HepG2 (cell line): ENCODE measurements around the gene PTHLH. TPM values are rescaled to one million over a fixed set of nuclear protein-coding genes. Genes with fewer than 3 reads are reported as not detected.

ENCODE experiments used
- ATAC-seq: fragments of 200-7000 bp; cut with Tn5 transposase; 3 replicates; pipeline ENCODE4 v1.9.1; 2020; ENCODE audit warnings: mild to moderate bottlenecking, moderate library complexity
- BruUV-seq: library from RNA; stranded (reverse); fragments of 400-500 nt; replicated peaks from 2 replicates; lab custom pipeline; 2021; lab: Mats Ljungman, UMichigan
- CTCF ChIA-PET: fragments of 300-600 bp; formaldehyde crosslinking; extraction: SDS; loops from one replicate; lab custom pipeline; 2021; ENCODE audit warnings: low total read pairs, inconsistent platforms, low intra/inter-chr PET ratio; lab: Yijun Ruan, JAX
- POLR2A ChIA-PET: fragments of 350-600 bp; sonication (Branson Sonifier 250); formaldehyde crosslinking; loops from one replicate; lab custom pipeline; 2020; ENCODE audit warnings: antibody characterized with exemption, inconsistent platforms; lab: Yijun Ruan, JAX
- DNase-seq: peaks from one replicate; pipeline ENCODE4 v3.0.0-alpha.2; 2015; ENCODE audit warnings: low spot score
- FAIRE-seq: peaks from 3 replicates; lab custom pipeline; 2011; peaks lifted over from hg19 to GRCh38; lab: Jason Lieb, UNC
- H2AFZ ChIP-seq: one replicate; pipeline ENCODE4 v1.6.1; 2011; ENCODE audit warnings: low read length, inconsistent platforms
- H3K27ac ChIP-seq: fragments of 300-600 bp; 3 replicates; pipeline ENCODE4 v1.8.0; 2011; ENCODE audit warnings: mixed run types, mild to moderate bottlenecking, mixed read lengths, low read length, inconsistent platforms; ENCODE audit not compliant: insufficient read depth; ENCODE audit errors: extremely low read length
- H3K27me3 ChIP-seq, 2 experiments: fragments of 200-600 bp in 1 of 2; 2 replicates in 1 of 2; 3 replicates in 1 of 2; pipeline versions ENCODE4 v1.6.0 to v1.8.0; 2011; ENCODE audit warnings: low read length in 2 of 2, mild to moderate bottlenecking in 2 of 2, moderate library complexity in 2 of 2, inconsistent platforms in 1 of 2; ENCODE audit not compliant: insufficient read depth in 2 of 2, control insufficient read depth in 1 of 2
- H3K36me3 ChIP-seq, 2 experiments: fragments of 200-600 bp in 1 of 2; replicated peaks in 1 of 2; 2 replicates in 1 of 2; 3 replicates in 1 of 2; pipeline versions ENCODE4 v1.5.1 to v1.8.0; 2011; ENCODE audit warnings: low read length in 2 of 2, inconsistent platforms in 1 of 2; ENCODE audit not compliant: insufficient read depth in 2 of 2, control insufficient read depth in 1 of 2
- H3K4me1 ChIP-seq: 2 replicates; pipeline ENCODE4 v1.5.1; 2012; ENCODE audit warnings: low read length, inconsistent platforms; ENCODE audit not compliant: insufficient read depth
- H3K4me2 ChIP-seq: 2 replicates; pipeline ENCODE4 v1.6.0; 2011; ENCODE audit warnings: low read depth, low read length, inconsistent platforms
- H3K4me3 ChIP-seq, 3 experiments: fragments of 200-600 bp in 1 of 3; sonication (generic), shearing (Covaris generic) in 1 of 3; replicated peaks in 1 of 3; 2 replicates each; pipeline ENCODE4 v1.5.1; 2011 to 2016; ENCODE audit warnings: low read length in 3 of 3, inconsistent platforms in 2 of 3, low read depth in 2 of 3, mild to moderate bottlenecking in 2 of 3, control low read depth in 1 of 3, mixed read lengths in 1 of 3; ENCODE audit not compliant: insufficient read depth in 1 of 3
- H3K79me2 ChIP-seq: one replicate; pipeline ENCODE4 v1.6.1; 2011; ENCODE audit warnings: low read length, inconsistent platforms; ENCODE audit not compliant: insufficient read depth
- H3K9ac ChIP-seq: 2 replicates; pipeline ENCODE4 v1.6.0; 2011; ENCODE audit warnings: mild to moderate bottlenecking, low read depth, low read length, inconsistent platforms; ENCODE audit not compliant: insufficient read depth
- H3K9me3 ChIP-seq: 2 replicates; pipeline ENCODE4 v1.5.1; 2012; ENCODE audit warnings: mild to moderate bottlenecking, low read length
- H4K20me1 ChIP-seq: 2 replicates; pipeline ENCODE4 v1.6.0; 2011; ENCODE audit warnings: inconsistent platforms, mild to moderate bottlenecking, low read length, moderate library complexity; ENCODE audit not compliant: insufficient read depth
- ARID2 ChIP-seq: sonication (generic); formaldehyde crosslinking; IDR thresholded peaks from 2 replicates; pipeline ENCODE4 v1.8.1; 2022; ENCODE audit warnings: mild to moderate bottlenecking, missing genetic modification reagents, borderline replicate concordance
- GZF1 ChIP-seq: sonication (generic); formaldehyde crosslinking; IDR thresholded peaks from 2 replicates; pipeline ENCODE4 v1.5.1; 2020; ENCODE audit warnings: mild to moderate bottlenecking, missing genetic modification reagents
- HOXD1 ChIP-seq: sonication (generic); formaldehyde crosslinking; IDR thresholded peaks from 2 replicates; pipeline ENCODE4 v1.5.0; 2020; ENCODE audit warnings: missing genetic modification reagents
- IRX3 ChIP-seq: sonication (generic); formaldehyde crosslinking; IDR thresholded peaks from 2 replicates; pipeline ENCODE4 v1.8.1; 2023; ENCODE audit warnings: mild to moderate bottlenecking, low read depth, missing genetic modification reagents, borderline replicate concordance
- ISL2 ChIP-seq: sonication (generic); formaldehyde crosslinking; IDR thresholded peaks from 2 replicates; pipeline ENCODE4 v1.5.0; 2020; ENCODE audit warnings: missing genetic modification reagents
- JARID2 ChIP-seq: sonication (generic); formaldehyde crosslinking; IDR thresholded peaks from 2 replicates; pipeline ENCODE4 v1.8.1; 2023; ENCODE audit warnings: missing genetic modification reagents, inconsistent platforms; ENCODE audit not compliant: insufficient replicate concordance
- NKX3-1 ChIP-seq: sonication (generic); formaldehyde crosslinking; IDR thresholded peaks from 2 replicates; pipeline ENCODE4 v1.5.0; 2020; ENCODE audit warnings: missing genetic modification reagents
- PCBP1 ChIP-seq: fragments of 200-400 bp; formaldehyde crosslinking; IDR thresholded peaks from 2 replicates; pipeline ENCODE4 v1.6.1; 2017; ENCODE audit warnings: mild to moderate bottlenecking, low read depth, low read length, borderline replicate concordance
- SIX4 ChIP-seq: sonication (generic); formaldehyde crosslinking; IDR thresholded peaks from 2 replicates; pipeline ENCODE4 v1.4.0; 2020; ENCODE audit warnings: missing genetic modification reagents
- TBX2 ChIP-seq: sonication (generic); formaldehyde crosslinking; IDR thresholded peaks from 2 replicates; pipeline ENCODE4 v1.5.0; 2020; ENCODE audit warnings: missing genetic modification reagents, mild to moderate bottlenecking, borderline replicate concordance
- ZNF234 ChIP-seq: sonication (generic); formaldehyde crosslinking; conservative IDR thresholded peaks from 2 replicates; pipeline ENCODE4 v1.5.1; 2020; ENCODE audit warnings: mild to moderate bottlenecking, missing genetic modification reagents
- ZNF644 ChIP-seq: IDR thresholded peaks from 2 replicates; pipeline ENCODE4 v1.6.1; 2016; ENCODE audit warnings: low read depth
- WGBS: methylation state at CpG from one replicate; pipeline ENCODE4 v1.1.6; 2017; ENCODE audit warnings: low lambda C conversion rate; 5-methylcytosine and 5-hydroxymethylcytosine counted together
- in situ Hi-C: cut with HindIII; loops from 2 replicates; pipeline ENCODE4 v1.10.0; 2017; ENCODE audit warnings: low pct_unique_long_range_greater_than_20kb; ENCODE audit not compliant: extremely low pct_ligation_motif_present
- intact Hi-C: fragments of 100-400 bp; cut with micrococcal nuclease; formaldehyde crosslinking; loops from one replicate; pipeline ENCODE4 v1.10.0; 2022; ENCODE audit not compliant: unreplicated experiment
- polyA plus RNA-seq, 8 experiments: library from polyadenylated mRNA; depleted of rRNA in 3 of 8; stranded (reverse) in 7 of 8; unstranded in 1 of 8; fragments of >200 nt; fragmentation: Illumina TruSeq in 4 of 8; extraction: Trizol in 4 of 8; gene quantifications; 2 replicates each; pipeline versions ENCODE4 v1.2.1 to v1.2.3, GENCODE V29; 2011 to 2016; ENCODE audit warnings: low read depth in 4 of 8, missing spikeins in 1 of 8, mixed read lengths in 1 of 8; ENCODE audit not compliant: insufficient read depth in 1 of 8
- small RNA-seq, 3 experiments: library from RNA; depleted of rRNA; stranded (forward); fragments of <200 nt; gene quantifications; one replicate each; pipeline ENCODE3, GENCODE V24; 2012; ENCODE audit warnings: low read depth in 2 of 3, low replicate concordance in 1 of 3; ENCODE audit not compliant: insufficient read length in 3 of 3, insufficient read depth in 2 of 3
- total RNA-seq, 5 experiments: library from RNA; depleted of rRNA; stranded (reverse); fragments of >200 nt; fragmentation: Illumina TruSeq; extraction: Trizol; gene quantifications; 2 replicates each; pipeline ENCODE4 v1.2.3, GENCODE V29; 2016; ENCODE audit warnings: low read depth in 1 of 5
- TF ChIP-seq, protein P1 (sequence below): IDR thresholded peaks from 2 replicates; pipeline ENCODE4 v1.6.1; 2016

The PTHLH gene
- total and polyA plus RNA-seq, 2 of the 13 experiments (the other 11 are each of a cell fraction or from before 2014, with no cell fraction given) = 0.22 TPM; not detected in 1

DNA sequence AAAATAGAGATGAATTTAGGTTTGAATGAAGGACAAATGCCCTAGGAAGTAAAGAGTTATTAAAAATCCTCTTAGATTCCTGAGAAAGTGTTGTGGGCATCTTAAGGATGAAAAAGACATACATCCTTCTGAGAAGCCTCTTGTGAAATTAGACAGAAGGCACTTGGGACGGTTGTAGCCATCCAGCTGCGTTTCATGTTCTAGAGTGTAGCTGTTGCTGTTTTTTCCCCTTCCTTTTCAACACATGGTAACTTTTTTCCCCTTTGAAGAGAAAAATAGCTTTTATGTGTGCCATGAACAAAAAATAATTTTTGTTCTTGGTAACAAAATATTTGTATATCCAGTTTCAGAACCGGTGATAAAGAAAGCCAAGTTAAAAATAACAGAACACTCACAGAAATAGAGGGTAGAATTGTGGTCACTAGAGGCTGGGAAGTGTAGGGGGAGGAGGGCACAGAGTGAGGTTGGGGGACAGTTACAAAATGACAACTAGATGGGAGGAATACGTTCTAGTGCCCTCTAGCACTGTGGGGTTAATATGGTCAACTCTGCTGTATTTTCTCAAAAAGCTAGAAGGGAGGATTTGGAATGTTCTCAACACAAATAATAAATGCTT lies 58.4 kb downstream of the PTHLH start (continued):
- TF ChIP-seq PCBP1 = no peak
- no peak for TF ChIP-seq ZNF644

DNA sequence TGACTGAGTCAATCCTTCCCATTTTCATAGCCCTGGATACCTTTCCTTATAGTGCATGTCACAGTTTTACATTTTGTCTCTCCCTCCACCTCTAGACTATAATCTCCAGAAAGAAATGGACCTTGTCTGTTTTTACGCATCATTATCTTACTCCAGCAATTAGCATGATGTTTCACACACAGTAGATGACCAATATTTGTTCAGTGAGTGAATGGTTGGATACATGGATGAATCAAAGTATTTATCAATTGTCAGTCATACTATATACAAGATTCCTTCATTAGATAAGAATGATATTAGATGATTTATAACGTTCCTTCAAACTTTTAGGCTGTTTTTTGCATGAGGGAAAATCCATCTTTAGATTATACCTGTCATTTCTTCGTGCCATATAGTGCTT lies 61.1 kb downstream of the PTHLH start:
- intact Hi-C loops (no loop called here), in situ Hi-C loops (no loop called here)
- WGBS = 32% methylated on average over 3 of the region's 3 CpGs
- ATAC-seq (no peak), FAIRE-seq (no peak), DNase-seq (no peak)
- BruUV-seq = no TSS peak
- Histone ChIP-seq H3K79me2 (no peaks in the 10 kb centered on the region), H3K36me3 (no peaks in the 10 kb centered on the region), H2AFZ (no peak overlapping the region), H3K4me1 (peaks cover 11% of the 10 kb centered on the region), H3K9ac (no peak overlapping the region), H3K27me3 (no peaks in the 10 kb centered on the region; a peak in 2 of 5 replicates), H3K4me2 (no peak overlapping the region), H3K27ac (no peak overlapping the region), H3K9me3 (0 out of 2 replicates have a peak, but pooled peaks cover under 1% of the 10 kb centered on the region), H4K20me1 (no peaks in the 10 kb centered on the region), H3K4me3 (no peak overlapping the region)
- CTCF ChIA-PET = no interaction called here
- POLR2A ChIA-PET = no interaction called here
- TF ChIP-seq TBX2 (CRISPR knock-in tag) = no peak
- TF ChIP-seq GZF1 (CRISPR knock-in tag) = no peak
- no peak for TF ChIP-seq ISL2 (CRISPR knock-in tag)
- TF ChIP-seq, protein P1, sequence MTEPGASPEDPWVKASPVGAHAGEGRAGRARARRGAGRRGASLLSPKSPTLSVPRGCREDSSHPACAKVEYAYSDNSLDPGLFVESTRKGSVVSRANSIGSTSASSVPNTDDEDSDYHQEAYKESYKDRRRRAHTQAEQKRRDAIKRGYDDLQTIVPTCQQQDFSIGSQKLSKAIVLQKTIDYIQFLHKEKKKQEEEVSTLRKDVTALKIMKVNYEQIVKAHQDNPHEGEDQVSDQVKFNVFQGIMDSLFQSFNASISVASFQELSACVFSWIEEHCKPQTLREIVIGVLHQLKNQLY (CRISPR knock-in tag) = no peak
- TF ChIP-seq ZNF234 (CRISPR knock-in tag) = no peak
- TF ChIP-seq NKX3-1 (CRISPR knock-in tag) = no peak
- no peak for TF ChIP-seq SIX4
- TF ChIP-seq HOXD1 (CRISPR knock-in tag) = no peak
- TF ChIP-seq JARID2 (CRISPR knock-in tag) = no peak
- TF ChIP-seq ARID2 (CRISPR knock-in tag) = no peak
- no peak for TF ChIP-seq IRX3 (CRISPR knock-in tag)

Small RNA genes lying within 50 kb of the gene (small RNA-seq; reads per million reads assigned to genes)
- 0 reads per million in 3 experiments for gene AC008011.1

Other genes with a start within 250 kb of the PTHLH start
- gene KLHL42, start 192.5 kb downstream of the PTHLH start, total RNA-seq (2016; rRNA removed; fragmentation: Illumina TruSeq; extraction: Trizol) = 7.9 and 14.0 TPM in 2 replicates
- gene KLHL42, start 192.5 kb downstream of the PTHLH start, polyA plus RNA-seq (2011; rRNA removed) = 13.5 and 15.5 TPM in 2 replicates
- not detected in 2 replicates for gene MANSC4, start 192.5 kb downstream of the PTHLH start, total RNA-seq (2016; rRNA removed; fragmentation: Illumina TruSeq; extraction: Trizol)
- not detected in 2 replicates for gene MANSC4, start 192.5 kb downstream of the PTHLH start, polyA plus RNA-seq (2011; rRNA removed)
- 15.8 and 20.6 TPM in 2 replicates for gene CCDC91, start 217.7 kb upstream of the PTHLH start, total RNA-seq (2016; rRNA removed; fragmentation: Illumina TruSeq; extraction: Trizol)
- gene CCDC91, start 217.7 kb upstream of the PTHLH start, polyA plus RNA-seq (2011; rRNA removed) = 7.7 and 9.8 TPM in 2 replicates